HG03139 (cell line): Measurements from ENCODE around the gene GRM7.

Experiments
- ATAC-seq: cut with Tn5 transposase; IDR thresholded peaks from one replicate; pipeline ENCODE4 v1.9.1; 2021; ENCODE audit not compliant: unreplicated experiment

Gene GRM7

DNA sequence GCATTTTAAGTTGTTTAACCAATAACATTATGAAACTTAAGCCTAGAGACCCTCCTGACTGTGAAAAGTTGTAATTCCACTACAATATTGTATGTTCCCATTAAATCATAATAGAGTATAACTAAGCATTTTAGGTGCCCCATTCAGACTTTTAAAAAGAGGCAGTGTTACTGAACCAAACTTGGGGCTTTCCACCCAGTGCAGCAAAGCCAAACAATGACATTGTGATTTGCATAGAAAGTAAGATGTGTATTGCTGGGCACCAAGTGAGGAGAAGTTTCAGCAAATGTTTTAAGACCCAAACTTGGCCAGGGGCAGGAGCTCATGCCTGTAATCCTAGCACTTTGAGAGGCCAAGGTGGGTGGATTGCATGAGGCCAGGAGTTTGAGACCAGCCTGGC is 706.2 kb downstream of the GRM7 start:
- ATAC-seq, result no peak

DNA sequence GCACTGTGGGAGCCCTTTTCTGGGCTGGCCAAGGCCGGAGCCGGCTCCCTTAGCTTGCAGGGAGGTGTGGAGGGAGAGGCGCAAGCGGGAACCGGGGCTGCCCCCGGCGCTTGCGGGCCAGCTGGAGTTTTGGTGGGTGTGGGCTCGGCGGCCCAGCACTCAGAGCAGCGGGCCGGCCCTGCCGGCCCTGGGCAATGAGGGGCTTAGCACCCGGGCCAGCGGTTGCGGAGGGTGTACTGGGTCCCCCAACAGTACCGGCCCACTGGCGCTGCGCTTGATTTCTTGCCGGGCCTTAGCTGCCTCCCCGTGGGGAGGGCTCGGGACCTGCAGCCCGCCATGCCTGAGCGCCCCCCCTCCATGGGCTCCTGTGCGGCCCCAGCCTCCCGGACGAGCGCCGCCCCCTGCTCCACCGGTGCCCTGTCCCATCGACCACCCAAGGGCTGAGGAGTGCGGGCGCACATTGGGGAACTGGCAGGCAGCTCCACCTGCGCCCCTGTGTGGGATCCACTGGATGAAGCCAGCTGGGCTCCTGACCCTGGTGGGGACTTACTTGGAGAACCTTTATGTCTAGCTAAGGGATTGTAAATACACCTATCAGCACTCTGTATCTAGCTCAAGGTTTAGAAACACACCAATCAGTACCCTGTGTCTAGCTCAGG is 707.7 kb downstream of the GRM7 start:
- no peak for ATAC-seq

DNA sequence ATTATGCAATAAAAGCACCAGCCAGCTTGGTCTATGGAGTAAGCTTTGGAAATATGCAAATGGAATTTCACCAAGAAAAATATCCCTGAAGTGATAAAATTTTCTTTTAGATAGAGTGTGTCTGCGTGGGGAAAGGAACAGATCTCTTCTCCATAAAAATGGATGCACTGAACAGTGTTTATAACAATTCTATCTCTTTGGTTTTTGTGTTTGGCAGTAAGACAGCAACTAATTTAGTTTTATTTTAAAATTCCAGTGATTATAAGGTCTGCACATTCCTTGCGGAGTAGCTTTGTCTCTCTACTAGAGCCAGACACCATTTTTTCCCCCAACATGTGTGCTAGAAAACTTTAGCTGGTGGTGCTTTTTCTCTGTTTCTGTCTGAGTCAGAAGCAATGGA is 712.4 kb downstream of the GRM7 start:
- ATAC-seq, result no peak

DNA sequence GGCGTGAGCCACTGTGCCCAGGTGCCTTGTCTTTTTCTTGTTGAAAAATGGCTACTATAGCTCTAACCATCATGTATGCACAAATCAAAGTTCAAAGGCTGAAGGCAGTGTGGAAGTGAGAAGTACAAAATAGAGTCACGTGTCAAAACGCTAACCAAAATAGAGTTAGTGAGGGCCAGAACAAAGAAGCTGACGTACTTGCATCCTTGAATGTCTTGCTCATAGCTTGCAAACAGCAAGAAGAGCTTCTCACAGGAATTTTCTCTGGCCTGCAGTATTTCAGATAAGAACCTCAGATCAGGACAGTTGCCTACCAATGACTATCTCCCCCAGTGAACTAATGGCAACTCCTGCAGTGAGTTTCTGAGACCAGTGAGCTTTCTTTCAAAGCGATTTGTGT is 713.5 kb downstream of the GRM7 start:
- ATAC-seq, result no peak

DNA sequence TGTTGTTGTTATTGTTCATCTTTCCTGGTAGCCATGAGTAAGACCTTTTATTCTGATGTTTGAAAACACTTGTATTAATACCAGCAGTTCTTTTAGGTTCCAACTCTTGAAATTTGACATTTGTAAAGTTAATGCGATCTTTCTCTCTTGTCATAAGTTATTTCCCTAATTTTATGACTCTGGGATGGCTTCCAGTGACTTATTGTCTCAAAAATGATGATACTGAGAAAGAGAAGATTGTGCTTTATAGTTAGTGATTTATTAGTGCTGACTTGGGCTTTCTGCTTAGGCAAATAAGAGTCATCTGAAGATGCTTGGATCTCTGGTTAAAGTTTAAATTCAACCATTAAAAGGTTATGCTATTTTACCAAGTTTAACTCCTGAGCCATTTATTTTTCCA is 715.2 kb downstream of the GRM7 start:
- ATAC-seq, result no peak

DNA sequence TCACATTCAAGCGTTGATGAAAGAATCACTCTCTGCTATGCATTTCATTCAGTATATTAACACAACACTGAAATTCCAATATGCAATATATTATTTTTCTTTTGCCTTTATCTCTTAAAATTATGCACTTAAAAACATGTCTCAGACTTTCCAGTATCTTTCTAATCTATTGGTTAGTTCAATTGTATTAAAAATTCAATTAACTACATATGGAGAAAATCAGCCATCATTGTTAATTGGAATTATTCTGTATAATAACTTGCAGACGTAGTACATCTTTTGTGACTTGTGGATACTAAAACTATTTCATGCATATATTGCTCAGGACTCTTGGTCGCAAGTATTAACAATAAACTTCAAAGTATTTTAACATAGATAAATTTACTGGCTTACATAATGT is 715.6 kb downstream of the GRM7 start:
- no peak for ATAC-seq

DNA sequence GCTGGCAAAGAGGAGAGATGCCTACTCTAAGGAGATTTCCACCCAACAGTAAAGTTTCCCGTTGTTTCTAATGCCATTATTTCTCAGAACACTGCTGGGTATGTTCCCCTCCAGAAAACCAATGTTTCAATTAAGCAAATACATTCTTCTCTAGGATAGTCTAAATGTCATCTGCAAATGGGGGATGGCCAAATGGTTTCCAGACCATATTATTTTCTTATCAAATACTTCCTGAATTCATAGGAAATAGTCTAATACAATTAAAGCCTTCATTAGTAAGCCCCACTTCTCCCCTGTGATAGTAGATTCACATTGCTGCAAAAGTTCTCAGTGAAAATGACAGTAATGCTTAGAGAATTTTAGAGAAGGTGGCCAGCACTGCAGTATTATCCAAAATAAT is 716.6 kb downstream of the GRM7 start:
- no peak for ATAC-seq

DNA sequence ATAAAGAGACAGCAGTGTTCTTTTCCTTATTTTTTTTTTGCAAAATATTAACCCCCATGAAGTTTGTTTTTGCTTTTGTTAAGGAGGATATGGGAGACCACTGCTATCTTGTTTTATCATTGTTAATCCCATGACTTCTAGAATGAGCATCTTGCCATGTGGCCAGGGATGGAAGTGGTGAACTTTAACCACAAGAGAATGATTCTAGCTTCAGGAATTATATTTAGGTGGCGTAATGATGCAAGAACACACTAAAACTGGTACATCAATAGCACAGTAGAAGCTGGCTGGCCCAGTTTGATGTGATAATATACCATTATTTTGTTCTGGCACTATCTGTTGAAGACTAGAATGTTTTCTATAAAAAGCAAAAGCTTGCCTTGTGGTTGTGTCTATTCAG is 720.9 kb downstream of the GRM7 start:
- ATAC-seq, result no peak

DNA sequence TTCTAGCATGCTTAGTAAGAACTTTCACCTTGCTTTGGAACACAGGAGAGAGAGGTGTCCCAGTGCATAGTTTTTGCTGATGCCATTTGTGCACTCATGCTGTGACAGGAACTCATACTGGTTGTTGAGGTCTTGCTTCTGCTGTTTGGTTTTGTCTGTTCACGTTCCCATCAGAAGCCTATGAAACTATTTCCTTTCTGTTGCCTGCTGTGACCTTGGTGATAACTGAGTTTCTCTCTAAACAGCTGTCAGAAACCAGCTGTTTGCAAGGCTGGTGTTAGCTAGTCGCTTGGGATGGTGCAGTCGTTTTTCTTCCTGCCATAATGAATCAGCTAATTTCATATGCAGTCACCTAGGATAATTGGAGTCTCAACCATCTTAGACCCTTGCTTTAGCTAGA is 724.1 kb downstream of the GRM7 start:
- no peak for ATAC-seq

DNA sequence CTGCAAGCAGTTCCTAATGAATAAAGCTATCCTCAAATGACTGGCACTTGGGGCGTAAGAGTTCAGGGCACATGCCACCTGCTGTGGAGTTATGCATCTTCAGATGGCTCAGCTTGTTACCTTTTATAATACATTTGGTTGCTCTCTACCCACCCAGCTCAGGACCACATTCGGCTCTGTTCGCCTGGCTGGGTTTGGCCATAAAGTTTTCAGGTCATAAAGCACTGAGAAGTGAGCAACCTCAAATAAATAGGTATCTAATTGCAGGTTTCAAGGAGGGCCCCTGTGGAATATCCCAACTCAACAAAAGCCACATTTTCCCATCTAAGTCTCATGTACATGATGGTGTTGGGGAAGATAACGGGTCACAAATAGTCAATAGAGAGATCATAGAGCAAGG is 727.3 kb downstream of the GRM7 start:
- ATAC-seq, result no peak

DNA sequence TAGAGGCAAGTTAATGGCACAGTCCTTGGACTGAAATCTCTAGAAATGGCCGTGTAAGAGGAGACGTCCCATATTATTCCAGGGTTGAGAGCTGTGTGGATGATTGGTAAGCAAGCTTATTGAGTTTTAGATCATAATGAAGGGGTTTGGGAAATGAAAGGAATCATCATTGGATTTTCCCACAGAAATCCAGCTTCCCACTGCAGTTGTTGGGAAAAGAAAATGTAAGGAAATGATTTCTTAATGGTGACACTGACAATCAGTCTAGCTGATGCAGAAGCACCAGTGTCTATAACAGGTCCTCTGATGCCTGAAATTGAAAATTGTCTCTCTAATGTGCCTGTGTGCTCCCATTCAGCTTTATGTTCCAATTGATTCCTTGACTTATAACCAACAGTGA is 728.6 kb downstream of the GRM7 start:
- ATAC-seq, result no peak

DNA sequence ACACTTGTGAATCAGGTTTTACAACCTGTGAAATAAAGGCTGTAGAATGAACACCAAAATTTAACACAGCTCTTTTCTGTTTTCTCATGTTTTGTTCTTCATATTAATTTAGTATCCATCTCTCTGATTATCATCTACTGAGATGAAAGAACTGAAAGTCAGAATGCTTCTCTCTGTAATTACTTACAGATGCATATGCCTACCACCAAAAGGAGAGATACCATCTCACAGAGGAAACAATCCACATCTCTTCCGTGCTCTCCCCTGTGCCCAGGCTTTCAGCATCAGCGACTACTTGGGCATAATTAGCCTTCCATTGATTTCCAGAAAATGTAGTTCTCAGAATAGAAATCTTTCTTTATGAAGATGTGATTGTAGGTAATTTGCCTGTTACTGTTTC is 741.4 kb downstream of the GRM7 start:
- ATAC-seq, result no peak

DNA sequence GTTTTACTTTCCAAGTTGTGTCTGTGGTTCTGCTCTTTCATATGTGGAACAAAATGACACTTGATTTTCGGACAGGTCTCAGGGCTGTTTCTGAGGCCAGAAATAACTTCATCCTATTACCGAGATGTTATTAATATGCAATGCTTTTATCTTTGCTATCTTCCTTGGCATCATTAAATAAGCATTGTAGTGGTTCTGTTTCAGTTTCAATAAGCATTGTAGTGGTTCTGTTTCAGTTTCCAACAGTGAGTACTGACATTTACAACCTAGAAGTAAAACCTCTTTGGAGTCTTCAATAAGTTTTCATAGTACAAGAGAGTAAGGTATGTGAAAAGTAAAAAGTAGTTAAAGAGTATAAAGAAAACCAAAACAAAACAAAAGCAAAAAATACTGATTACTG is 746.2 kb downstream of the GRM7 start:
- ATAC-seq, result no peak

DNA sequence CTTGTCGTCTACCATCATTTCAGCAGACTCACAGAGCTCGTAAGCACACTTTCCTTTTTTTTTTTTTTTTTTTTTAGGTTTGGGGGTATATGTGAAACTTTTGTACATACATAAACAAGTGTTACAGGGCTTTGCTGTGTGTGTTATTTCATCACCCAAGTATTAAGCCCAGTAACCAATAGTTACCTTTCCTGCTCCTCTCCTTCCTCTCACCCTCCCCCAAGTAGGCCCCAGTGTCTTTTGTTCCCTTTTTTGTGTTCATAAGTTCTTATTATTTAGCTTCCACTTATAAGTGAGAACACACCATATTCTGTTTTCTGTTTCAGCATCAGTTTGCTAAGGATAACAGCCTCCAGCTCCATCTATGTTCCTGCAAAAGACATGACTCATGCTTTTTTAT is 746.8 kb downstream of the GRM7 start:
- no peak for ATAC-seq

DNA sequence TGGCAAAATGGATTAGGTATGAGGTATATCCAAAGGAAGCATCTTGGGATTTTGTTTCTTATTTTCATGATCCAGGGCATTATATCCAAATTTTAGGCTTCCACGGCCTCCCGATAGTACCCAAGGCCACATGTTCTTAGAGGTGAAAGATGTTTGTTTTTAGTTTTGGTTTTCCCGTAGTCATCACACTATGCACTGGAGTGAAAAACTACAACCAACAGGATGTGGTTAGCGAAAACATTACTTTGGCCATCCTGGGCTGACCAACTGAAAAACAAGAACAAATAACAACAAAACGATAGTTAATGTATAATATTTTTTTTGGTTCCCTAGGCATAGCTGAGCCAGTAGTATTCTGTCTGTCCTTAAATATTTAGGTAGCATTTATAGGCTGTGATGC is 749.7 kb downstream of the GRM7 start:
- no peak for ATAC-seq

DNA sequence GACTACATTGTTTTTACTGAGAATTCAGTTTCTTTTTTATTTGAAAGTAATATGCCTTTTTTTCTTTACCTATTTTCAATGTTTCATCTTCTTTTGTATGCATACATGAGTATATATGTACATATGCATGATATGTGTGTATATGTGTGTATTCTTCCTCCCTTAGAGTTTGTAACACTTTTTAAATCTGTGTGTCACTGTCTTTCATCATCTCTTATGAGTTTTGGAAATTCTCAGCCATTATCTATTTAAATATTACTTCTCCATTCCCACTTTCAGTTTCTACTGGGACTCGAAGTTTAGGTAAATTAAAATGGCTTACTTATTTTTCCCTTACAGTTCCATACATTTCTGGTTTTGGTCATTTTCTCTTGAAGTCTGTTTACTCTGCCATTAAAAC is 754.1 kb downstream of the GRM7 start:
- no peak for ATAC-seq

DNA sequence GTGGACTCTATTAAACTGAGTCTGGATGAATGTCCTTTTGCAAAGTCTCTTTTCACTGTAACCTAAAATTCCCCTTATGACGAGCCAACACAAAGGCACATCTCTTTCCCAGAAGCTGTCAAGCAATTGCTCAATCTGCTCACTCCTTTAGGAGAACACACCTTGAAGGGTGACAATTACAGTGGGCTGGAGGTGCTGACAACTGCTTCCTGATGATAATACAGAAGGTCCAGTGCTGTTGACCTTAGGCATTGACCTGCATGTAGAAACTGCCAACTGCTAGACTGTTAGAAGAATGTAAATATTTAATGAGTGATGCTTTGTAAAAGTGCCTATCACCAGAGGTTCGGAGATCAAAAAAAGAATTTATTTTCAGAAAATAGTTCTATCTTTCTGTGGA is 757.7 kb downstream of the GRM7 start:
- no peak for ATAC-seq

DNA sequence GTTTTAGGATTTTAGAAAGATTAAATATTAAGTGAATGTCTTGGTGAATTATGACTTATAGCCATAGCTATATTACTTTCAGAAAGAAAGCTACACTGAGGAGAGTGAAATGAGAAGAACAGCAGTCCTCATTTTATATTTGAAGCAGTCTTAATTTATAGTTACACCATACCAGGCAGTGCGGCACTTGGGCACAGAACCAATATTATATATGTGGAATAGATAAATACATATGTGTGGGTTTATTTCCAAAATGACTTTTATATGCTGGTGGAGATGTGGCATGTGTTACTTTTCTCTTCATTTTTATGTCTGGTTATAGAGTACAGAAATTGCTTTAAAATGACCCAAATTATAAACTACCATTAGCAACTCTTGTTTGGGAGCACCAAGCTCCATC is 759.5 kb downstream of the GRM7 start:
- no peak for ATAC-seq

DNA sequence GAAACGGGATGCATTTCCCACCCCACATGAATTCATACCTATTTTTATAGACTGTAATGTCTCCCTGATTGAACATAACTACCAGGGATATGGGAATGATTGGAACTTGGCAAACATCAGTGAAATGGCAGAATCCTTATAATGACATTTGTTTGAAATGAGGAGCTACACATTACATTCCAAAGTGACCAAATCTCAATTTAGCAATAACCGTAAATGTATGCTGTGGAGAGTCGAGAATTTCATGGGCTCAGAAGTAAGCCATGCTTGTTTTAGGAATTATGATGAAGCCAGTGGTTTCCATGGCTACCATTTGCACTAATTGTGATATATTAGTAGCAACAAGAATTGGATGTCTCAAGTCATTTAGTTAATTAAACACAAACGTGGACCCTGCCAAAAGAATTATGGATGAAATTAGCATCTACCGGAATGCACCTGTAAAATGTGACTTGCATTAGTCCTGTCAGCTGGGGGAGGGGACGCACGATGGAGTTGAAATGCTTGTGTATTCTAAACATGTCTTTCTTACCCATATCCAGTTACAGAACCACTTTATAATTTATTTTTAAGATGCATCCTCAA is 760.2 kb downstream of the GRM7 start:
- ATAC-seq, result no peak

DNA sequence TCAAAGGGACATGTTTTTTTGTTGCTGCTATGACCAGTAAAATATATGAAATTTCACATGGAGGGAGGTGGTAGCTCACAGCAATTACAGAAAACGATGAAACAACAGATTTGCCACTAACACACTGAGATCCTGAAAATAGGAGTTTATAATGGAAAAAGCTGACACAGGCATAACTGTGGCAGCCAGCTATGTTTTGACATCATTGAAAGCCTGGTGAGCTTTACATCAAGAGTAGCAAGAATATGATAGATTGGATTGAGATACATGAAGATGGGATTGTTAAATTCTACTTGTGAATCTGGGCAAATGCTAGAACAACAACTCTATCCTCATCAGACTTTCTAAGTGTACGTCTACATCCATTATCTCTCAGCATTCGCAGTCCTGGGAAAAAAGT is 760.7 kb downstream of the GRM7 start:
- no peak for ATAC-seq

DNA sequence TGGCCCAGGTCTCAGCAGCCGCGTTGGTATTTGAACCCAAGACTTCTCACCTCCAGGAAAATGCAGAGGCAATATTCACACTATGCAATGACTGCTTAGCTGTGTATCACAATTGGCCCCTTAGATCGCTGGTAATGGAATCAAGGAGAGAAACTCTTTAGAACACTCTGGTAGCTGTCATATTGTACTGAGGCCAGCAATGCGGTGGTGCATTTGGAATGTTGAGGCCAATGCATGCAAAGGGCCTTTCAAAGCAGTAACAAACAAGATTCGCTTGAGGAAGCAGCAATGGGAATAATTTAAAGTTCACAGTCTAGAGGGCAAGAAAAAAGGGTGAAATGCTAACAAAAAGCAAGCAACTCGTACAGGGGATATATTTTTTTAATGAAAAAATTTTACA is 764.1 kb downstream of the GRM7 start:
- no peak for ATAC-seq

DNA sequence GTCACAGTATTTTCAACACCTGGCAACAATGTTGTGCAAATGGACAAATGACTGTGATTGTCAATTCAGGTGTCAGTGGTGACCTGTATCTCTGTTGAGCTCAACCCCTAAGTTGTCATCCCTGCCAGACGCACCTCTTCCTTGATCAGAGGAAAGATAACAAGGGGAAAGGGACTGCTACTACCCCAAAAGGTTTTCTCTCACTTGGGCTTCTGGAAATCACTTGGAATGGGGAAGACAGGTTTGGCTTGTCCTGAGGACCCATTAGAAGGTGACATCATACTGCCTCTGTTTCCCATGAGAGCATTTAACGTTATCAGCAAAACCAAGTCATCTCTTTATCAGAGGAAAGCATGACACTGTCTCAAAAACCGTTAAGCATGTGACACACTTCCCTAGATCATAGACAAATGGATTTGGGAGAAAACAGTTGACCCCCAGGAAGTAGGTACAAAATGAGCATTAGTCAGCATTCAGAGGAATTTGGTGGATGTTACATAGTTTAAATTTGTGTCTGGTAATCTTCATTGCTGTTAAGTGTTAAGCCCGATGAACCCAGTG is 769.5 kb downstream of the GRM7 start:
- ATAC-seq, result no peak

DNA sequence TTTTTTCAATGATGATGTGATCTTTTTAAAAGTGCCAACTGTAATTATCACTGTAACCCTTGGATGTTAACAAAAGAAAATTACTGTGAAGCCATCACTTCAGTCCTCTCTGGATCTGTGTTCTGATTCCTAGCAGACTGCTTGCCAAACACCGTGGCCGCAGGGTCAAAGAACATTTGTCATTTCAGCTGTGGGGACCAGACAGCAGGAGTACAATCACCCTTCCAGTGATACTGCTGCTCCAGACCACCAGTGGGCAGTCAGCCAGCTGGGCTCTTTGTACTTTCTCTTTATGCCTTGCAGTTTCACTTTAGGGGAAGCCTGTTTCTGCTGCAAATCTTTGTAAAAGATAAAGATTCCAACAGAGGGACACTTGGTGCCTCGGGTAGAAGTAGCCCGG is 770.0 kb downstream of the GRM7 start:
- no peak for ATAC-seq
